HG03558 (cell line): ENCODE results near the gene NAA25.

Experiments
- ATAC-seq: cut with Tn5 transposase; IDR thresholded peaks from one replicate; pipeline ENCODE4 v1.9.1; 2021; ENCODE audit warnings: moderate number of reproducible peaks; ENCODE audit not compliant: unreplicated experiment; ENCODE audit errors: extremely low read depth

The NAA25 gene

GRCh38 chr12:112108202-112109079, at the start of gene NAA25:
Gene NAA25 (minus strand): TSS chr12:112108783. CDS start chr12:112108773, 10 bp downstream.
- peak; percentile 56 for ATAC-seq

- no peak for ATAC-seq
Measured at GRCh38 chr12:112153893-112154219, 45.3 kb upstream of the NAA25 start.

DNA sequence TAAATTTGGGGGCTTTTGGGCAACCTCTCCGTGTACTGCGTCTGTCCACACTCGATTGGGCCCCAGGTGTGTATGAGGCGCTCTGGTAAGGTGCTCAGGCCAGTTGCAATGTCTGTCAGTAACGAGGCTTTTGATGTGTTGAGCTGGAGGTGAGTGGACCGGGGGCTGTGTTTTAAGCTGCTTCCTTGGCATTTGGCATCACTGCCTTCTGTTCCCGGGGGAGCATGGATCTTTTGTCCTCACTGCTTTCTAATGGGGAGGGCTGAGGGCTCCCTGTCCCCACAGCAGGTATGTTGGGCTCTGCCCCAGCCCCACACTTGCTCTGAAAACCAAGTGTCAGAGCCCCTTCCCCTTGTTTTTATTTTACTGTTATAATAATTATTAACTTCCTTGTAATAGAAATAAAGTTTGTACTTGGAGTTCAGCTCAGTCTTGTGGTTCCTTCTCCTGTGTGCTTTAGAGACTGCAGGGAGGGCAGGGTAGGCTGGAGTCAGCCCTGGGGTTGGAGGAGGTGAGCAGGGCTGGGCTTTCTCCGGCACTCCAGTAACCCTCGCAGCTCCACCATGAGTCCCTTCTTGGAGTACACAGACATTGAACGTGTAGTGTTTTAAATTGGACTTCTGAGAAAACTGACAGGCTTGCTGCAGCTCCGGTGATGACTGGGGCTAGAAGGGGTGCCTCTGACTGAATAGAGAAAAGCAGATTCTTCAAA, 44.8 kb upstream of the NAA25 start:
- no peak for ATAC-seq

- no peak for ATAC-seq
Measured at GRCh38 chr12:112151766-112152541, 43.4 kb upstream of the NAA25 start.

GRCh38 chr12:112149596-112149995, 41.0 kb upstream of the NAA25 start:
- ATAC-seq = no peak

DNA sequence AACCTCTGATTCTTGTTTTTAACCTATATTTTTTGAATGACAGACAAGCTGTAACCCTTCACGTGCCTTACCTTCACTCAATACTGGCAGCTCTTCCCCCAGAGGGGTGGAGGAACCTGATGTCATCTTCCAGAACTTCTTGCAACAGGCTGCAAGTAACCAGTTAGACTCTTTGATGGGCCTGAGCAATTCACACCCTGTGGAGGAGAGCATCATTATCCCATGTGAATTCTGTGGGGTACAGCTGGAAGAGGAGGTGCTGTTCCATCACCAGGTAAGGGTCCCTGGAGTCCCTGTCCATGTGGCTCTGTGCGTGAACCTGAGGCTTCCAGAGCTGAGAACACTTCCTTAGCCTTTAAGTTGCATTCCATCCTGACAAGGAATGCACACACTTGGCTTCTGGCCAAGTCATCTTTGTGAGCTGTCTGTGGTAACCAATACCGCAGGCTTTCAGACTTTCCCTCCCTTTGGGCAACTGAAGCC, 39.5 kb upstream of the NAA25 start:
- no peak for ATAC-seq

DNA sequence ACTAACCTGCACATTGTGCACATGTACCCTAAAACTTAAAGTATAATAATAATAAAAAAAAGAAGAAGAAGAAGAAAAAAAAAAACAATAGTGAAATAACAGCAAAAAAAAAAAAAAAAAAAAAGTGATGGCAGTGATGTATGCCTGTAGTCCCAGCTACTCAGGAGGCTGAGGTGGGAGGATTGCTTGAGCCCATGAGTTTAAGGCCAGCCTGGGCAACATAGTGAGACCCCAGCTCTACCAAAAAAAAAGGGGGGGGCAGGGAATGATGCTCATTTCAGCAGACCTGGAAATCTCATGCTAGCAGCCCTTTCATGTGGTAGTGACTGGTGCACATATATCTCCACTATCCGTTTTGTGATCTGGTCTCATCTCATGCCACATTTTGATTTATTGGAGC, 37.5 kb upstream of the NAA25 start:
- ATAC-seq = no peak

DNA sequence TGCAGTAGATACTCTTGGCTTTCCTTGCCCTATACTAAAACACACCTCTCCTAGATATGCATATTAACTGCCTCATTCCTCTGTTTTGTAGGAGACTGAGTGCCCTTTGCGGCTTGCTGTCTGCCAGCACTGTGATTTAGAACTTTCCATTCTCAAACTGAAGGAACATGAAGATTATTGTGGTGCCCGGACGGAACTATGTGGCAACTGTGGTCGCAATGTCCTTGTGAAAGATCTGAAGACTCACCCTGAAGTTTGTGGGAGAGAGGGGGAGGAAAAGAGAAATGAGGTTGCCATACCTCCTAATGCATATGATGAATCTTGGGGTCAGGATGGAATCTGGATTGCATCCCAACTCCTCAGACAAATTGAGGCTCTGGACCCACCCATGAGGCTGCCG, 32.1 kb upstream of the NAA25 start:
- no peak for ATAC-seq

GRCh38 chr12:112134731-112135130, 26.1 kb upstream of the NAA25 start:
- no peak for ATAC-seq

- ATAC-seq = no peak
Measured at GRCh38 chr12:112133418-112133817, 24.8 kb upstream of the NAA25 start.

DNA sequence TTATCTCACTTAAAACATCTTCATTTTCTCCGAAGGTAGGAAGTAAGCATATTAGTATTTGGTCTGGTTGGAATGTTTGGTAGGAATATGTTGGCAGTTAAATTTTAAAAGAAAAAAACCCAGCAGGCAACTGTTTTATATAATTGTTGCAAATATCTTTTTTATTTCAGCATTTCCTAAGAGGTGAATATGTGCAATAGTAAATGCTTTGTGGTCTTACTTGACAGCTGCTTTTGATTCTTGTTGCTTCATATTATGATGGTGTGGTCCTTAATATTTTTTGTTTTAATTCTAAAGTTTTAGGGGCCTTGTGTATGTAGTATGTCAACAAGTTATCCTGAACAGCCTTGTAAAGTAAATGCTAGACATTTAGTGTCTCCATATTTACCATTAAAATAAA, 23.1 kb upstream of the NAA25 start:
- no peak for ATAC-seq

- no peak for ATAC-seq
Measured at GRCh38 chr12:112130441-112130998, 21.9 kb upstream of the NAA25 start.

GRCh38 chr12:112126911-112127310, 18.3 kb upstream of the NAA25 start:
- ATAC-seq = no peak

GRCh38 chr12:112126000-112126438, 17.4 kb upstream of the NAA25 start:
- no peak for ATAC-seq

GRCh38 chr12:112125250-112125999, 16.8 kb upstream of the NAA25 start, which contains the start of gene TRAFD1:
Gene TRAFD1 (plus strand): TSS chr12:112125560. CDS start chr12:112130523, 4,963 bp downstream.
- ATAC-seq = peak; percentile 74

DNA sequence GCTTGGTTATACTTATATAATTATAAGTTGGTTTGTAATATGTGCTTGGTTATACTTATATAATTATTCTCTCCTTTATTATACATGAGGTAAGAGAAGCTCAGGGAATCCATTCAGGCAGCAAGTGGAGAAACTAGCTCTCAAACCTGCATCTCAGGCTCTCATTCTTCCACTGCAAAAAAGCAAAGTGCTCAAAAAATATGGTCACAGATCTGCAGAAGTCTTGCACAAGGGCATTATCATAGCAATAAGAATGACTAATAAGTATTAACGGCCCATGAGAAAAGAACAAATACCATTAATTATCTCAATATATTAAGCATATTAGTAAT, 16.3 kb upstream of the NAA25 start:
- no peak for ATAC-seq

- no peak for ATAC-seq
Measured at GRCh38 chr12:112122823-112123690, 14.5 kb upstream of the NAA25 start.

DNA sequence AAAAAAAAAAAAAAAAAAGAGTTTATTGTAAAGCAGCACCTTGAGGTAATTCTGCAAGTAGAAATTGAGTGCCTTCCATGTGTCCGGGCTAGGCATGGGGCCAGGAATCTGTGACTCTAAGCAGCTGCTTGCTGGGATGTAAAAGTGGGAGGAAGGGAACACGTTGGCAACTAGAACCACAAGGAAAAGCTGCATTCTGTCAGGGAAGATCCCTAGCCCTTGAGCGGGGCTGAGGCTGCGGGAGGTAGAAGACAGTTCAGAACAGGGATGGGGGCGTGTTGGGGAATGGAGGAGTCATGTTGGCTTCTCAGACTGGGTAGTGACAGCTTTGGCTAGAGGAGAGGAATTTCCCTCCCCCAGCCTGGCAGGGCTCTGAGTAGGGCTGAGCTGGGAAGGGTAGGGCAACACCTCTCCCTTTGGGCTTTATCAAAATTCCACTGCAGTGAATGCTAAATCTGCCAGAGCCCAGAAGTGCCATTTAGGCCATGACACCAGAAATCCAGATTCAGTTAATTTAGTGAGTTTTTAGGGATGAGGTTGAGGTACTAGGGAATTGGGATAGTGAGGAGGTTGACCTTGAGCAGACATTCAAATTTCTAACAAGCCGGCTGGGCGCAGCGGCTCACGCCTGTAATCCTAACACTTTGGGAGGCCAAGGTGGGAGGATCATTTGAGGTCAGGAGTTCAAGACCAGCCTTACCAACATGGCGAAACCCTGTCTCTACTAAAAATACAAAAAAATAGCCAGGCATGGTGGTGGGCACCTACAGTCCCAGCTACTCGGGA, 13.4 kb upstream of the NAA25 start:
- ATAC-seq = no peak
